ENCODE results near the gene INSRR. TPM values are rescaled to one million over a fixed set of nuclear protein-coding genes. Genes with fewer than 3 reads are reported as not detected.

INSRR gene
- polyA plus RNA-seq, 10 donors: 0.20 to 0.54 (median 0.33) TPM

DNA sequence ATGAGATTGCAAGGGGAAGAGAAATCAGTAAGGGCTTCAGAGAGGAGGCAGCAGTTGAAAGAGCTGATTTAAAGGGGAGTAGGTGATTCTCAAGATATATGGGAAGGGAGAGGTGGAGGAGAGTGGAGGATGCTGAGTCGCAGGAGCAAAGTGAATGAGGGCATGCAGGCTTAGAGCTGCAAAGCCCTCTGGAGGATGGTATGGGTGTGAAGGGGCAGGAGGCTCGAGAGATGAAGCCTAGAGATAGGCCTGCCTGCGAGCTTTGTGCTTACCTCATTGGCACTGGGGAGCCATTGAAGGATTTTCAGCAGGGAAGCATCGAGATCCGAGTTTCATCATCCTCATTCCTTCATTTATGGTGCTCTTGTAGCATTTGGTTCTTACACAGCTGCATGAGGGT lies 26.5 kb downstream of the INSRR start:
- DNase-seq: no peak

DNA sequence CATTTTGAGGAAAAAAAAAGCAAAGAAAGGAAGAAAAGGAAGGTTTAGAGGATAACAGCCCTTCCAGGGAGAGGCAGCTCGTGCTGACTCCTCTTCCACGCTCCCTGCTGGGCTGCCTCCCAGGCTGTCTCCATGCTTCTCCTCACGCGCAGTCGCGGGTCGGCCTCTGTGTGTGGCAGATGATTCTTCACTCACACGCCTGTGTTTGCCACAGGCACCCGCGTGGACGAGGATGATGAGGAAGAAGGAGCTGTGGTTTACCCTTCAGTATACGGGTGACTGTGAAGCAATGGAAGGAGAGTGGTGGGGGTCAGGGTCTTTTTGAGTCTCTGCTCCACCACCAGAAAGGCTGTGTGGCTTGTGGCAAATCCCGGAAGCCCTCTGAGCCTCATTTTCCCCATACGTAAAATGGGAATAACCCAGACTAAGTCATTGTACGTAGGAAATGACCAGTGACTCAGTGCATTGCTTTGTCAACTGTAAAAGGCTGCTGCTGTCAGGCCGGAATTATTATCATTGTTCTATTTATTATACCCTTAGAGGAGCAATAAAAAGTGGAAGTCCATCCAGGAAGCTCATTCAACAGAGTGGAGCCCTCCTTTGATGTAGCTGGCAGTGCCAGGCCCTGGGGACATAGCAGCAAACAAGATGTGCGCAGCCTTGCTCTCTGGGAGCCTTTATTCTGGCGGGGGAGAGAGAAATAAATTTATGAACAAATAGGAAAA lies 30.4 kb downstream of the INSRR start:
- DNase-seq: no peak

DNA sequence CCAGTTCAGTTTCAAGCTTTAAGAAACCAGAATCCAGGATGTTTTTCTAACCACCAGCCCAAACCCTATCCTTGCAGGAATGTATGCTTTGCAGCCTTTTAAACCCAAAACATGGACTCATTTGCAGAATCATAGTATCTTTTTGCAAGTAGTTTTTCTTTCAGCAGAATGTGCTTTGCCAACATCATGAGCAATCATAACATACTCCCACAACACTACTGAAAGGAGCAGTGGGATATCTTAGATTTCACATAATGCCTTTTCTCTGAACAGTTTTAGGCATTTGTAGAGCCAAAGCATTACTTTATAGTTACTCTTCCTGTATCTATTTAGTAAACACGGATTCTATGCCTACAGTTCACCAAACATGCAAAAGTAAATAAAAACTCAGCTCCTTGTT lies 32.3 kb downstream of the INSRR start:
- peak in 1 of 3 donors; percentile 60 for DNase-seq

DNA sequence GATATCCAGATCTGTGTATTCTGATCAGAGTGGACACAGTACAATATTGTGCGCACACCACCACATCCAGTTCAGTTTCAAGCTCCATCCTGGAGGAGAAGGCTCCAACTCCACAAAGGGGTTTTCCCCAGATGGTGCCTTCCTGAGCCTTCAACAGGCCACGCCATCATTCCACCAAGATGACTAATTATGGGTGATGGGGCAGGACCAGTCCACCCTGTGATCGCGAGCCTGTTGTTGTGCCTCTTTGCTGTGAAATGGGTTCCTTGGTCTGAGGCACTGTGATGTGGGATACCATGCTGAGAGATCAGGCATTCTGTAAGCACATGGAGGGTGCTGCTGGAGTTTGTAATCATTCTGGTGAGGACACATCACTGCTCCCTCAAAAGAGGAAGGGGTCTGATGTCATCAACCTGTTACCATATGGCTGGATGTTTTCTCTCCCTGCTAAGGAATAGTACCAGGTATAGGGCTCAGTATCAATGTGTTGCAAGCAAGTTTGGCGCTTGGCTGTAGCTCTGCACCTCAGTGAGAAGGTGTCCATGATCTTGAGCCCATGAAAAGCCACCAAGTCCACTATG lies 35.6 kb downstream of the INSRR start:
- DNase-seq: no peak

DNA sequence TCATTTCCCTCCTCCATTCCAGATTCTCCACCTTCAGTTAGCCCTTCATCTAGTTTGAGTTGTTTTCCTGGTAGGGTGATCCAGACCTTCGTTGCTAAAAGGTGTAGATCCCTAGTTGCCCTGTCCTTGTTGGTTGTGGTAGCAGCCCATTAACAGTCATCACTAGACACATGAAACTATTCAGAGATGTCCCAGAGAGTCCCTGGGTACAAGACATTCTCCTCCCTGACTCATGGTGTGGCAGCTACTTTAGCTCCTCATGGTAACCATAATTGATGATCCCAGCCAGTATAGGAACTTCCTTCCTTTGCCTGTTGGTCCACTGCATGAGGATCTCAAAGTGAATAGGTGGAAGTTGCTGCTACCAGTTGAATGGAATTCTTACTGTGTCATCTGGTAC lies 36.2 kb downstream of the INSRR start:
- DNase-seq: no peak

DNA sequence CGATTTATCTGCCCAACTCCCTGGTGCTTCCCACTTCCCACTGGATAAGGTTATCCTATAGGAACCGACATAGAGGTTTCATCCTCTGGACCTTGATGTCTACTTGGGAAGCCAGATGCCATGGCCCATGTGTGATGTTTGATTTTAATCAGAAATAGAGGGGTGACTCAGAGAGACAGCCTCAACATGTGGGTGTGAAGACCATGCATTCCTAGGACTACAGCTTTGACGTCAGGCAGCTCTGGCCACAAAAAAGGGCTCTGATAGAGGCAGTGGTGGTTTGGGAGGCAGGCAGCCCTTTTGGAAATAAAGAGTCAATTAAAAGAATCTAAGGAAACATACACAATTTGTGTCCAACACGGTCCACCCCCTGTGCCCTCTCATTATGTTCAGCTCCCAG lies 37.1 kb downstream of the INSRR start:
- no peak for DNase-seq

DNA sequence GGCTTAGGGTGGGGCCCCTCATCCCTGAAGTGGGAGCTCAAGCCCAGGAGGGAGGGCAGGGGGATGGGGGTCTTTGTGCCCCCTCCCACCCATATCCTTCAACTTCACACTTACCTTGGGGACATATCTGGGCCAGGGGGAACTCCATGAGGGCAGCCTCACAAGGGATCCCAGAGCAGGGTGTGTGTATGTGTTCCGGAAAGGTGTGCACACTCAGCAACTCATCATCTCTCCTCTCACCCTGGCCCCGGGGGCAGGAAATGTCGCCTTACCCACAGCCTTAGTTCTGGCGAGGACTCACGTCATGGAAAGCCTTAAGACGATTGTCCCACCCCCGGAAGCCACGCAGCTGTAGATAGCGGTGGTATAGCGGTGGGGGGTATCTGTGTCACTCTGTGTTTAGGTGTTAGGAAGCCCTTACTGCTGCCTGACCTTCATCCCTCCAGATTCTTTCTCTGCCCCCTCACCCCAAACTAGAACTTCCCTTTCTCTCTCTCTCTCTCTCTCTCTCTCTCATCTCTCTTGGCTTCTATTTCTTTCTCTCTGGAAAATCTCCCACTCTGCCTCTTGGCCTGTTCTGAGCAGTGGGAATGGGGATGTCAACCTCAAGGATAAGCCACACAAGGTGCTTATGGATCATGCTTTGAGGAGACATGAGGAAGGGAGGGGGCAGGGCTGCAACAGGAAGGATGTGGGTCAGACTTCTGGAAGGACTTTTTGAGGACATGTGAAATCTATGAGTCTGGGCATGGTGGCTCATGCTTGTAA lies 42.2 kb downstream of the INSRR start, which contains the start of gene SH2D2A:
SH2D2A (minus strand) TSS at position 288 of the 768 bp plus-strand sequence; CDS start at position 148, 140 bp downstream.
- DNase-seq: peak in 1 of 3 donors; percentile 67

DNA sequence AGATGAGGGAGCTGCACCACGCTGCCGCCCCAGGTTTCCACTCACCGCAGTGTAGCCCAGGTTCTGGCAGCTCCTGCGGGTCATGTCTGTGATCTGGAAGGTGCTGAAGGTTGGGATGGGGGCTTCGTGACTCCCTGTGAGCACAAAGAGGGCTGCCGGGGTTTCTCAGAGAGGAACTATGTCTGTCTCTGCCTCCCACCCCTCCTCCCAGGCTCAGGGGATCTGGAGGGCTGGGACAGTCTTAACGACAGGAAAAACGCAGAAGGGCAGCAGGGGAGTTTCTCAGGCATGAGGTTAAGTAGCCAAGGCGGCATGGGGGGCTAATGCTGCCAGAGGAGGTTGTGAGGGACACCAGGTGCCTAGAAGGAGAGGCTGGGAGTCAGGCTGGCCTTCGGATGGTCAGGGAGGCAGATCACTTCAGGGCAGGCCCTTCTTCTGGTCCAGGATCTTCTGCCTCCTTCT lies 42.9 kb downstream of the INSRR start:
- DNase-seq: no peak

DNA sequence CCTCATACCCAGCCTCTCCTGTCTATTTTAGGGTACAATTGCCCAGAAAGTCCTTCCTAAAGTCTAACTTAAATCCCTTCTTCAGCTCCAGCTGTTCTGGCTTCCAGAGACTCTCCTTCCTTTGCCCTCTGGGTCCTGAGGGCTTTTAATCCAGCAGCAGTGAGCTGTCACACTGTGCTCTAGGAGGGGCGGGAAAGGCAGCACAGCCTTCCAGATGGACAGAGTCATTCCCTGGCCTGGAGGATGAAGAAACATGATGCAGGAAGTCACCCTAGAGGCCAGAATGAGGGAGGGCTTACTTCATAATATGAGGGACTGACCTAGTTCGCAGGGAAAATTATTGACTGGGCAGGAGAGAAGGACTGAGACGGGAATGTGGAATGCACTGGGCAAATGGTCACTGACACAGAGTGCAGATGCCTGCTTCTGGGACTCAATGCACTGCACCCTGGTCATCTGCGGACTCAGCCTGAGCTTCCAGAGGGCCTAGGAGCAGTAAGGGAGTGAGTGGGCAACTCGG lies 43.5 kb downstream of the INSRR start:
- peak; percentile 76 to 92 (median 83) for DNase-seq

DNA sequence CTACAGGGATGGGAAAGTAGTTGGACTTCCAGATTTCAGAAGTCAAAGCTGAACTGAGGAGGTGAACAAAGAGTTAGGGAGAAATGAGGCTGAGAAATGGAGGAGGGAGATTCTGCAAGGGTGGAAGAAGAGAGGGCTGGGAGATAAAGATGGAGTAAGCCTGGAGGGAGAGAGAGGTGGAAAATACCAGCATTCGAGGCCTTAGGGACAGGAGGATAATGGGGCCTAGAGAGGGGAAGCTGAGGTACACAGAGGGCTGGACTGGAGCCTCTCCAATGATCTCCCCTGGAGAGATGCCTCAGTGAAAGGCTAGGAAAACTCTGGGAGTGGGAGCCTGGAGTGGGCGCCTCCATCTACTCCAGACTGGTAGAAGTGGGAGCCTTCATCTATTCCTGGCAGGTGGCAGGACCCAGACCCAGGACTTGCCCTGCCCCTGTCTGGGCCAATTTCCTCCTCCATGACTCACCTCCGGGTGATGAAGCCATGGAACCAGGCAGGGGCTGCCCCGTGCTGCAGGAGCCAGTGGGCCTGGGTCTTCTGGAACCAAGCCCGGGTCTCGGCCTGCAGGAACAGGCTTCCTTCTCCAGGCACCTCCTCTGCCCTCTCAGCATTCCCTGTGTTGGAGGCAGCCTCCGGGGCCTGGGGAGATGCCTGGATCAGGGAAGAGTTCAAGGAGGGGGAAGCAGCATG lies 44.2 kb downstream of the INSRR start:
- DNase-seq: peak in 1 of 3 donors; percentile 43

DNA sequence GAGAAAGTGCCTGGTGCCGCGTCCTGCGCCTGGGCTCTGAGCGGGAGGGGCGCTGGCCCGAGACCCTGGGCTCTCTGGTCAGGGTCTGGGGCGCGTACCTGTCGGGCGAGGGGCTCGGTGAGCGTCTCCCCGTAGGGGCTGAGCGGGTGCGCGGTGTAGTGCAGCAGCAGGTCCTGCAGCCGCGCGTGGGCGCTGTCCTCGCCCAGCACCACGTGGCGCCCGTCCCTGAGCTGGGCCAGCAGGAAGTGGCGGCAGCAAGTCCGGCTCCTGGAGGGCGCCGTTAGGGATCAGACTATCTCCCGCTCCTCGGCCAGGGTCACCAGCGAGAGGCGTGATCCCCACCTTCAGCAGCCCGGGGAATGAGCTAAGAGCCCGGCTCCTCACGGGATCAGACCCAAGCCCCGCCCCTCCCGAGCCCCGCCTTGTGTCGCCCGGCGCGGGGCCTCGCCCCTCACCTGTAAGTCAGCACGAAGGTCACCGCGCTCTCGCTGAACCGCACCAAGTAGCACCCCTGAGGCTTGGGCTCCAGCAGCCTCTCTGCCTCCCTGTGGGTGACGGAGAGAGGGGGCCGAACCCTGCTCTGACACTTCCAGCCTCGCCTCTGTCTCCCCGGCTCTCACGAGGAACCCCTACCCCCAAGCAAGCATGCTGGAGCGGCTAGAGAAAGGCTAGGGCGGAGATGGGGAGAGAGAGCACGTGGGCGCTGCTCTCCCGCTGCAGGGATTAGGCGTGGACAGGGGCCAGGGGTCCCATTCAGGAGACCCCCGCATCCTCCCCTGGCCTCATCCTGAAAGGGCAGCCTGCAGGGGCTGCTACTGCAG lies 45.0 kb downstream of the INSRR start:
- DNase-seq: peak in 2 of 3 donors; percentile 61 to 83

DNA sequence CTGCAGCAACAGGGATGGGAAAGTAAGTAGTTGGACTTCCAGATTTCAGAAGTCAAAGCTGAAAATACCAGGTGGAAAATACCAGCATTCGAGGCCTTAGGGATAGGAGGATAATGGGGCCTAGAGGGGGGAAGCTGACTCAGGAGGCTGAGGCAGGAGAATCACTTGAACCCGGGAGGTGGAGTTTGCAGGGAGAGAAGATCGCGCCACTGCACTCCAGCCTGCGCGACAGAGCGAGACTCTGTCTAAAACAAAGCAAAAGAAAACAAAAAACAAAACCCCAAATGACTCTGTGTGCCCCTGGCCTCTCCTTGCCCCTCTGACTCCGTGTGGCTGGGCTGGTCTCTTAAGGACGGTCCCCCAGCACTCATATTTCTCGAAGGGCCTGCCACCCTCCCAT lies 45.6 kb downstream of the INSRR start:
- no peak for DNase-seq

DNA sequence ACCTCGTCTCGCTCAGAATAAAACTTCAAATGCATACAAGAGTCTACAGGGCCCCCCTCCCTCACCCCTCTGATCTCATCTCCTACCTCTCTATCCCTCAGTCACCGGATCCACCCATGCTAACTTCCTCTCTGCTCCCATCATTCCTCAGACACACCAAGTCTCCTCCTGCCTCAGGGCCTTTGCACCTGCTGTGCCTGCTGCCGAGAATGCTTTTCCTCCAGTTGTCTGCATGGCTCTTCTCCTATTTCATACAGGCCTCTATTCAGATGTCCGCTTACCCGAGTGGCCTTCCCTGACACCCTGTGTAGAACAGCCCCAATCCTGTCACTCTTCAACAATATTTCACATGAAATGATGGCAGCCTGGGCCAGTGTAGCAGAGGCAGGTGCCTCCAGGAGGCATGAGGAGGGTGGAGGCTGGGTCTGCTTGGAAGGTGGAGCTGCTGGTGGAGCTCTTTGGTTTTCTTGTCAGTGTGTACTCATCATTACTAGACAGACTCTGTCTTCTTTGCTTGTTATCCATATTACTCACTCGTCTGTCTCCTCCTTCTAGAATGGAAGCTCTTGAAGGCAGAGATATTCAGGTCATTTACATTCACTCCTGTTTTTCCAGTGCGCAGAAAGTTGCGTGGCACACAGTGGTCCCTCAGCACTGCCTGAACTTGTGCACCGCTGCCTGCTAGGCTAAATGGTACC lies 46.5 kb downstream of the INSRR start:
- no peak for DNase-seq

DNA sequence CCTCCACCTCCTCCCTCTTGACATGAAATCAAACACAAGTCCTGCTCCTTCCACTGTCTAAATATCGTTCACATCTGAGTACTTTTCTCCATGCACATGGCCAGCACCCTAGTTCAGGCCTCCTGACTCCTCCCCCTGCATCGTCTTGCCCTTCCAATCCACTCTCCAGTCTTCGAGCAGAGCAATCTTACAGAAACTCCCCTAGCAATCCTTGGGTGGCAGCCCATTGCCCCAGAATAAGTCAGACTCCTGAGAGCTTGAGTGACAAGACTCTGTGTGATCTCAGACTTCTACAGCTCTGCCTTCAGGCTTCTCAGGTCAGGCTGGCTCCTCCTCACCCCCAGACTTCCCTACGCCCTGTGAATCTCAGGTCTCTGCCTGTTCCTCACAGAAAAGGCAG lies 47.7 kb downstream of the INSRR start:
- DNase-seq: peak in 1 of 3 donors; percentile 61

DNA sequence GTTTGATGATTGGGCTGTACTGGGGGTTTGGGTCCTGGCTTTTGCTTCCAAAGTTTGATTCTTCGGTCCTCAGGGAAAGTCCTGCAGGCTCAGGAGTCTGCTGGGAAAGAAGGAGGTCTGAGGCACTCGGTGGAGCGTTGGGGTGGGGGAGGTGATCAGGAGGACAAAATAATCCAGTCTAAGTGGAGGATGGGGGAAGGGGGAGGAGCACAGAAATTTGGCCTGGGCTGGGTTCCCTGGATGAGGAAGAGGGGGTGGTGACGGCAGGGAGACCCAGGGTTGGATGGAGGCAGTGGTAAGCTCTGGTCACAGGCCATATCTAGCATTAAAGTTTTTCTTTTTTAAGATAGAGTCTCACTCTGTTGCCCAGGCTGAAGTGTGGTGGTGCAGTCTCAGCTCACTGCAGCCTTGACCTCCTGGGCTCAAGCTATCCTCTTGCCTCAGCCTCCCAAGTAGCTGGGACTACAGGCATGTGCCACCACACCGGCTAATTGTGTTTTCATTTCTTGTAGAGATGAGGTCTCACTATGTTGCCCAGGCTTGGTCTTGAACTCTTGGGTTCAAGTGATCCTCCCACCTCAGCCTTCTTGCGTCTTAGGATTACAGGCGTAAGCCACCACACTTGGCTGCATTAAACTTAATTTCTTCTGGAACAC lies 49.1 kb downstream of the INSRR start:
- DNase-seq: no peak

DNA sequence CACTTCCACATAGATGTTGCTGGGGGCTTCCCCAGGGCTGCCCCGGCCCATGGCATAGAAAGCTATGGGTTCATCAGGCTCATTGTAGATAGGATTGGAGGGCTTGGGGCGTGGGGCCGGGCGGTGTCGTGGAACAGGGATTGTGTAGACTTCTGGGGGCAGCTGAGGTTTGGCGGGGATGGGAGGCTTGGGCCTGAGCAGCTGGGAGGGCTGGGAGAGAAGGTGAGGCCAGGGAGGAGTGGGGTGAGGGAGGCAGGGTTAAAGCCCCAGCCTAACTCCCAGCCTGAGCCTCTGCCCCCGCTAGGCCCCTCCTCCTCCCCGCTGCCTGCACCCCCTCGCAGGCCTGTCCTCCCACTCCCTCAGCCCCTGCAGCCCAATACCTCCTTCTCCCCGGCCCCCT lies 49.6 kb downstream of the INSRR start:
- DNase-seq: no peak

DNA sequence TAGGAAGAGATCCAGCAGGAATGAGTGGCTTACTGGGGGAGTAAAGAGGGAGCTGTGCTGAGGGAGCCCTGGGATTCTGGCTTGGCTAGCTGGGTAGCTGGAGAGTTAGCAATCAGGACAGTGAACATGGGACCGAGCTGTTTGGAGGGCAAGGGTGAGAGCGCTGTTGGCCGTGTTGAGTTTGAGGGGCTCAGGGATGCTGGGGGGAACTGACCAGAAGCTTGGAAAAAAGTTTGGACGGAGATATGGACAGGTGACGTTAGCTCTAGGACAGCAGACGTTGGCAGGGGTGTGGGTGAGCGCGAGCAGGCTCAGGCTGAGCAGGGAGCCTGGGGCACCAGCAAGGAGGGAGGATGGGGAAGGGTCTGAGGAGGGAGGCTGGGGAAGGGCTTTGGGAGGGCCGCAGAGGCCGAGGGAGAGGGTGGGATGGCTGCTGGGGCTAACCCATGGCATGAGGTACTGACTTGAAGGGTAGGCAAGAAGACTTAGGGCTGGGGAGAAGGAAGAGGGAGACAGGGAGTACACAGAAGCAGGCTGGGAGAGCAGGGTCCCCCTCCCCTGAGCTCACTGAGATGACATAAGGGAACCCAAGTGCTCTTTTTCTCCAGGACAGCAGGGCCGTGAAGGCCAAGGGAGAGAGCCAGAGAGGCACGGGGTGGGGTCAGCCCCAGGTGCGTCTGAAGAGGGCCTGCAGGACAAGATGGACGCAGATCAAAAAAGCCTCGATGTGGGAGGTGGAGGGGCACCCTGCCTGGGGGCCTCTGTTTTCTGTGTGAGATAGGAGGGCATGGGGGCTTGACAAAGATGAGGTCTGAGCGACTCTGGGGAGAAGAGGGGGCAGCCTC lies 50.5 kb downstream of the INSRR start:
- DNase-seq: no peak

DNA sequence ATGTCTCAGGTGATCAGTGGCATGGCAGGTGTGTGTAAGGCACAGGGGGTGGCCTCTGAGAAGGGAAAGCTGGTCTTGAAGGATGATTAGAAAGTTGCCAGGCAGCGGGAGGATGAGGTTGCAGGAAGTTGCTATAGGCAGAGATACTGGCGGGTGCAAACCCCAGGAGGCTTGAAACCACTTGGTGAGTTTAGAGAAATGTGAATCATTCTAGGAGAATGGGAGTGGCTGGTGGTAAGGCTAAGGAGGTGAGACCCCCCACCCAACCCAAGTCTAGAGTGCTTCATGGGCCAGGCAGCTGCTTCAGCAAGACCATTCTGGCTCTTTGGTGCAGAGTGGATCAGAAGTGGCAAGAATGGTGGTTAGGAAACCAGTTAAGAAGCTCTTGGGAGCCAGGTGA lies 51.3 kb downstream of the INSRR start:
- no peak for DNase-seq
